ENCODE measurements around the gene ANKS1B. TPM values are rescaled to one million over a fixed set of nuclear protein-coding genes. Genes with fewer than 3 reads are reported as not detected.

The ANKS1B gene
- total RNA-seq, 8 experiments from 2014 or later: 4.4 to 49.1 (median 14.2) TPM

DNA sequence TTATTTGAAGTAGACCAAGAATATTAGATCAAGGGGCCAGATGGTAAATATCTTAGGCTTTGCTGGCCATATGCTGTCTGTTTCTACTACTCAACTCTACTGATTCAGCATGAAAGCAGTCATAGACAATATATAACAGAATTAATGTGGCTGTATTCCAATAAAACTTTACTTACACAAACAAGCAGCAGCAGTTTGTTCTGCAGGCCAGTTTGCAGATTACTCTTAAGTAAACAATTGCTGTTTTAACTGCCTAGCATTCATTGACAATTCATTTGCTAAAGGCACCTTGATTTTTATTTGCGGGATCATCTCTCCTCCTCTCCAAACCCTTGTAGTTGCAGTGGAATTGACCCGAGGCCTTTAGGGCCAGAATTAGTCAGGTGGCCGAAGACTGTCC is 431.3 kb downstream of the ANKS1B start:
- WGBS, 10 experiments: 0 to 100% (median 50%) methylated on average over 1 to 3 of the region's 3 CpGs; no CpG with 5 or more reads in 4 of the 10 experiments
- ATAC-seq (replicated peaks in 6 of 8): peak in 1 of 8 experiments; percentile 30
- Histone ChIP-seq H3K4me3 (no peak overlapping the region), H3K27ac (no peak overlapping the region), H3K4me1 (replicated peaks in 1 of 2) (no peaks in the 10 kb centered on the region)
- in situ Hi-C loops (cut with MboI; ENCODE audit: low pct_unique_long_range_greater_than_20kb in 2 of 9, low sequenced_read_pairs in 9 of 9, unreplicated experiment in 9 of 9): no loop called here

DNA sequence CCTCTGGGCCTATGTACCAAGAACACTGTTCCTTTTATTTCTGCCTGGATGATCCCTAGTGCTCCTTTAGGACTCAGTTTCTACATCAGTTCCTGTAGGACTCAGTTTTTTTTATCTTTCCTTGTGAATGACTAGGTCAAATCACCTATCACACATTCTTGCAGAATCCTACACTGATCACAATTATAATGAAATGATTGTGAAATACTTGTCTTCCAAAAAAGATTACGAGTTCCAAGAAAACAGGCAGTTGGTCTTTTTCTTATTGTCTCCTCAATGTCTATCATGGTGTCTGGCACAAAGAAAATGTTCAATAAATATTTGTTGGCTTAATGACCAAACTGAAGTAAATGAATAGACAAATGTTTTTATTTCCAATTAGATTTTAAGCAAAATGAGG is 432.7 kb downstream of the ANKS1B start:
- ATAC-seq (replicated peaks in 6 of 8): no peak
- WGBS, 10 experiments: 0 to 100% (median 80%) methylated on average over 1 of the region's 1 CpG; no CpG with 5 or more reads in 1 of the 10 experiments
- Histone ChIP-seq H3K4me1 (replicated peaks in 1 of 2) (no peaks in the 10 kb centered on the region), H3K4me3 (no peak overlapping the region), H3K27ac (no peak overlapping the region)
- in situ Hi-C loops (cut with MboI; ENCODE audit: low pct_unique_long_range_greater_than_20kb in 2 of 9, low sequenced_read_pairs in 9 of 9, unreplicated experiment in 9 of 9): no loop called here

DNA sequence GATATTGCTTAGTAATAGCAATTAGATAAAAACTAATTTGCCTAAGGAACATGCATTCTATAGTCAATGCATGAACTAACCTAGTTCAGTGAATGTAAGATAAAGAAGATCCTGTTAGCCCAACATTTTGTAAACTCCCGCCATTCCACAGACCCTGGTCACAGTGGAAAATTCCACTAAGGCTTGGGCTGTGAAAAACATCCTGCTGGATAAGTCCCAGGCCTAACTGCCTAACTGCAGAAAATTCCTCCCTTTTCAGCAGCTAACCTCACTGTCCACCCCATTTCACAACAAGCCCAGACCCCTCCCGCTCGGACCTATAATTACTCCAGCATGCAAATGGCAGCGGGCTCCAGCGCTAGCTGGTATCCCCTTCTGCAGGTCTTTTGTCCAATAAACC is 435.1 kb downstream of the ANKS1B start:
- Histone ChIP-seq H3K27ac (no peak overlapping the region), H3K4me3 (no peak overlapping the region), H3K4me1 (replicated peaks in 1 of 2) (no peaks in the 10 kb centered on the region)
- no peak for ATAC-seq (replicated peaks in 6 of 8)
- WGBS, 10 experiments: 40 to 100% (median 86%) methylated on average over 1 to 5 of the region's 5 CpGs; no CpG with 5 or more reads in 1 of the 10 experiments
- in situ Hi-C loops (cut with MboI; ENCODE audit: low pct_unique_long_range_greater_than_20kb in 2 of 9, low sequenced_read_pairs in 9 of 9, unreplicated experiment in 9 of 9): no loop called here

DNA sequence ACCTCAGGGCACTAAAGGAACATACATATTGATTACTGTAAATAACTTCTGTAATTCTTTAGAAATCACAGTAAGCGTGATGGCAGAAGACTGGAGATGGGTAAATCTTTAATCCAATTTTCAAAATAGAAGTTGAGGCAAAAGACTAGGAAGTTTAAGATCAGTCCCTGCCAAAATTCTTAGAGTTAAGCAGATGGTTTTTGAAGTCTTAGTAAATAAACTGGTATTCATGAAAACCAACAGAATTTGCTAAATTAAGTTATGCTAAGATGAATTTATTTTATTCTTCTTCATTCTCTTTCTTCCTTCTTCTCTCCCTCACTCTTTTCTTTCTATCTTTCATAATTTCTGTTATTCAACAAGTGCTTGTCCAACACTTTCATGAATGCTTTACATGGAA is 435.5 kb downstream of the ANKS1B start:
- H3K4me3 ChIP-seq: no peak overlapping the region
- no peak overlapping the region for H3K27ac ChIP-seq
- in situ Hi-C loops (cut with MboI; ENCODE audit: low pct_unique_long_range_greater_than_20kb in 2 of 9, low sequenced_read_pairs in 9 of 9, unreplicated experiment in 9 of 9): no loop called here
- H3K4me1 ChIP-seq (replicated peaks in 1 of 2): no peaks in the 10 kb centered on the region
- no peak for ATAC-seq (replicated peaks in 6 of 8)
- WGBS, 10 experiments: 11 to 100% (median 100%) methylated on average over 1 of the region's 1 CpG; no CpG with 5 or more reads in 3 of the 10 experiments

DNA sequence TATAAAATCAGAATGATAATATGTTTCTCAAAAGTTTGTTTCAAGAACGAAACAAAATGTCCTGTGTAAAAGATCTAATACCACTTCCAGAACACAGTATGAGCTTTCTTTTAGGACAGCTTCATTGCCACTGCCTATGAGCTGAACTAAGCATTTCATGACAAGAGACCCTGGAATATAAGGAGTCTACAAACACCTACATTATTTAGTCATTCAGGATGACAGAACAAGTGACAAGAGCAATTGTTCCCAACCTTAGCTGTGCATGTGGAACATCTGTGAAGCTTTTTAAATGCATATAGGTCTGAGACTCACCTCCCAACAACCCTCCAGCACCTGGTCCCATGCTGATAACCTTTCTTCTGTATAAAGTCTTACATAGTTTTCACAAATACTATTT is 440.3 kb downstream of the ANKS1B start:
- no peak for ATAC-seq (replicated peaks in 6 of 8)
- no peak overlapping the region for H3K27ac ChIP-seq
- no peak overlapping the region for H3K4me3 ChIP-seq
- no peaks in the 10 kb centered on the region for H3K4me1 ChIP-seq (replicated peaks in 1 of 2)
- in situ Hi-C loops (cut with MboI; ENCODE audit: low pct_unique_long_range_greater_than_20kb in 2 of 9, low sequenced_read_pairs in 9 of 9, unreplicated experiment in 9 of 9): no loop called here
- WGBS, 10 experiments: 0 to 57% (median 33%) methylated on average over 1 of the region's 1 CpG; no CpG with 5 or more reads in 3 of the 10 experiments

DNA sequence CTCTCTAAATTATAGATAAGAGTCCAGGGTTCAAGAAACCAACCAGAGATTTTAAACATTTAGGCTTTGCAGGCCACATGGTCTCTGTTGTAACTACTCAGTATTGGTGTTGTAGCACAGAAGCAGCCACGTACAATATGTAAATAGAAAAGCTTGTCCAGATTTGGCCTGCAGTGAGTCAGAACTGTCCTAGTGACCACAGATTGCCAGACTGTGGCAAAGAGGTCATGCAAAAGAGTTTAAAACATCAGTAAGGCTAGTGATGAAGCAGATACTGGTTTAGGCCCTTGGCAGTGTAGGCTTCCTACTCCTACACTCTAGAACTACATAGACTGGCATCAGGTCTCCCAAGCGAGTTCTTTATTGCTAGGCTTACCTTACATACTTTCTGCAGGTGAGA is 454.8 kb downstream of the ANKS1B start:
- peak in 2 of 8 experiments; percentile 86 to 92 for ATAC-seq (replicated peaks in 6 of 8)
- in situ Hi-C loops (cut with MboI; ENCODE audit: low pct_unique_long_range_greater_than_20kb in 2 of 9, low sequenced_read_pairs in 9 of 9, unreplicated experiment in 9 of 9): no loop called here
- 27 to 92% (median 62%) methylated on average over 1 to 2 of the region's 2 CpGs; no CpG with 5 or more reads in 4 of the 10 experiments for WGBS, 10 experiments
- Histone ChIP-seq H3K4me3 (no peak overlapping the region), H3K27ac (no peak overlapping the region), H3K4me1 (replicated peaks in 1 of 2) (no peaks in the 10 kb centered on the region)

DNA sequence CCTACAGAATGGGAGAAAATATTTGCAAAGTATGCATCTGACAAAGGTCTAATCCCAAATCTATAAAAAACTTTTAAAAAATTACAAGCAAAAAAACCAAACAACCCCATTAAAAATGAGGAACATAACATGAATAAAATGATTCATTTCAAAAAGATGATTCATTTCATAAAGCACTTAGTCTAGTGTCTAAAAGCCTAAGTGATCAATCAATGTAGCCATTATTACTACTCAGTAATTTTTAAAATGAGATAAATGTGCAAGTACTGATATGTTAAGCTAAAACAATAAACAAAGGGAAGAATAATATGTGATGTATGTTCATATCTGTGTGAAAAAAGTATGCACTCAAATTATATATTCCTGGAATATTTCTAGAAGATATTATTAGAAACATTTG is 456.3 kb downstream of the ANKS1B start:
- Histone ChIP-seq H3K4me3 (no peak overlapping the region), H3K27ac (no peak overlapping the region), H3K4me1 (replicated peaks in 1 of 2) (no peaks in the 10 kb centered on the region)
- ATAC-seq (replicated peaks in 6 of 8): peak in 1 of 8 experiments; percentile 40
- in situ Hi-C loops (cut with MboI; ENCODE audit: low pct_unique_long_range_greater_than_20kb in 2 of 9, low sequenced_read_pairs in 9 of 9, unreplicated experiment in 9 of 9): no loop called here

DNA sequence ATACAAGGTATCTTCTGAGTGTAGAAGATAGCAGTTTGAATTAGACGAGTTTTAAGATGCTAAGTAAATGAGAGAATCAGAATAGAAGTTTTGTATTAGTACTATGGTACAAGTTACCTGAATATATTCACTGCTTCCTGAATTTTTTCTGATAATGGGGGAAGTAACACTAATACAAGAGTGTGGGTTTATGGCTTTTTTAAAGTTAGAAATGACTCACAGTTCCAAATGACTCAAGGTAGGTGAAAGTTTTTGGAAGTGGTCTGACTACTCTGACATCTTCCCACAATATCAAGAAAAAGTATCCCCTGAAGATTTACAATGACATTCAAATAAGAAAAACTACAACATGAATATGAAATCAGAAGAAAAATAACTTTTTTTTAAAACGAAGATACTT is 460.9 kb downstream of the ANKS1B start:
- no peak for ATAC-seq (replicated peaks in 6 of 8)
- 0 to 80% (median 53%) methylated on average over 1 to 2 of the region's 2 CpGs; no CpG with 5 or more reads in 1 of the 10 experiments for WGBS, 10 experiments
- no peak overlapping the region for H3K27ac ChIP-seq
- no peaks in the 10 kb centered on the region for H3K4me1 ChIP-seq (replicated peaks in 1 of 2)
- in situ Hi-C loops (cut with MboI; ENCODE audit: low pct_unique_long_range_greater_than_20kb in 2 of 9, low sequenced_read_pairs in 9 of 9, unreplicated experiment in 9 of 9): no loop called here
- H3K4me3 ChIP-seq: no peak overlapping the region

DNA sequence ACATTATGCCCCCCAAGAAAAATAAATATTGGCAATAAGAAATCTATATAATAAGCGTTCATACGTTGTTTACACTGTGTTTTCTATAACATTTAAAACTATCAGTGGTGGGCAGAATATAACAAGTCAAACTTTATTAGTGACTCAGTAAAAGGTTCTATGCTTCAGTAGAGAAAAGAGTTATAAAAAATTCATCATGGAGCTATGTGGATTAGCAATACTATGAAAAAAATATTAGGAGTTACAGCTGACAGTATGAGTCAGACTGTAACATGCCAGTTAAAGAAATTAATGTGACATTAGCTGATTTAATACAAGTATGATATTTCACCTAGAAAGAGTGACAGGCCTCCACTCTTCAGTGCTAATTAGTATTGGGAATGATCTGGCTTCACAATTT is 462.3 kb downstream of the ANKS1B start:
- Histone ChIP-seq H3K4me1 (replicated peaks in 1 of 2) (no peaks in the 10 kb centered on the region), H3K4me3 (no peak overlapping the region), H3K27ac (no peak overlapping the region)
- in situ Hi-C loops (cut with MboI; ENCODE audit: low pct_unique_long_range_greater_than_20kb in 2 of 9, low sequenced_read_pairs in 9 of 9, unreplicated experiment in 9 of 9): no loop called here
- WGBS, 10 experiments: 0 to 54% (median 42%) methylated on average over 2 of the region's 2 CpGs; no CpG with 5 or more reads in 2 of the 10 experiments
- ATAC-seq (replicated peaks in 6 of 8): no peak

DNA sequence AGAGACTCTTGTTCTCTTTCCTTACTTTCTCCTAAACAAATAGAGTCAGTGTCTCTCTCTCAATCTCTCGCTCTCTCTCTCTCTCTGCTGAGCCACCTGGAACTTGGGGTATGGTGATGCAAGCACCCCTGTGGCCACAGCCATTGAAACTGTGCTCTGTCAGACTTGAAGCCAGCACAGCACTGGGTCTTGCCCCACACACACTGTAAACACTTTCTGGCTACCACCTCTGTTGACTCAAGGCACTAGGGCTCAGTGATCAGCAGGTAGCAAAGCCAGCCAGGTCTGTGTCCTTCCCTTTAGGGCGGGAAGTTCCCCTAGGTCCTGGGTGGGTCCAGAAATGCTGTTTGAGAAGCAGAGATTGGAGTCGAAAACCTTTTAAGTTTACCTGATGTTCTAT is 463.1 kb downstream of the ANKS1B start:
- Histone ChIP-seq H3K4me3 (no peak overlapping the region), H3K4me1 (replicated peaks in 1 of 2) (no peaks in the 10 kb centered on the region), H3K27ac (no peak overlapping the region)
- in situ Hi-C loops (cut with MboI; ENCODE audit: low pct_unique_long_range_greater_than_20kb in 2 of 9, low sequenced_read_pairs in 9 of 9, unreplicated experiment in 9 of 9): no loop called here
- ATAC-seq (replicated peaks in 6 of 8): no peak
- WGBS, 10 experiments: 7 to 100% (median 79%) methylated on average over 1 to 3 of the region's 3 CpGs; no CpG with 5 or more reads in 4 of the 10 experiments

DNA sequence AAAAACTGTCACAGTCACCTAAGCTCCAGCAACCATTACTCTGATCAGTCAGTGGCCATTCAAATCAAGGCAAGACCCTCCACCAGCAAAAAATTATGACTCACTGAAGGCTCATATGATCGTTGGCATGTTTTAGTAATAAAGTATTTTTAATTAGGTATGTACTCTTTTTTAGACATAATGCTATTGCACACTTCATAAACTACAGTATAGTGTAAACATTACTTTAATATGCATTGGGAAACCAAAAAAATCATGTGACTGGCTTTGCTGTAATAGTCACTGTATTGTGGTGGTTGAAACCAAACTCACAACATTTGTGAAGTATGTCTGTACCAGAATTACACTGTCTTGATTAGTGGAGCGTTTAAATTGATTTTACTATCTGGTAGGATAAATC is 471.7 kb downstream of the ANKS1B start:
- Histone ChIP-seq H3K27ac (no peak overlapping the region), H3K4me3 (no peak overlapping the region), H3K4me1 (replicated peaks in 1 of 2) (no peaks in the 10 kb centered on the region)
- 7 to 94% (median 57%) methylated on average over 1 to 2 of the region's 2 CpGs; no CpG with 5 or more reads in 1 of the 10 experiments for WGBS, 10 experiments
- in situ Hi-C loops (cut with MboI; ENCODE audit: low pct_unique_long_range_greater_than_20kb in 2 of 9, low sequenced_read_pairs in 9 of 9, unreplicated experiment in 9 of 9): no loop called here
- ATAC-seq (replicated peaks in 6 of 8): no peak

DNA sequence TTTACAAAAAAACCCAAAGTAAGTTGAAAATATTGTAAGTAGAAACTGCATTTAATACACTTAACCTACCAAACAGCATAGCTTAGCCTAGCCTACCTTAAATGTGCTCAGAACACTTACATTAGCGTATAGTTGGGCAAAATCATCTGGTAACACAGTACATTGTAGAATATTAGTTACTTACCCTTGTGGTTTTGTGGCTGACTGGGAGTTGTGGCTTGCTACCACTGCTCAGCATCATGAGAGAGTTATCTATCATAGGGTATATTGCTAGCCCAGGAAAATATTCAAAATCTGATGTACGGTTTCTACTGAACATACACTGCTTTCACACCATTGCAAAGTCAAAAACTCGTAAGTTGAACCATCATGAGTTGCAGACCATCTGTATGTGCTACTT is 478.9 kb downstream of the ANKS1B start:
- ATAC-seq (replicated peaks in 6 of 8): no peak
- in situ Hi-C loops (cut with MboI; ENCODE audit: low pct_unique_long_range_greater_than_20kb in 2 of 9, low sequenced_read_pairs in 9 of 9, unreplicated experiment in 9 of 9): no loop called here
- 0 to 100% (median 85%) methylated on average over 1 to 3 of the region's 3 CpGs; no CpG with 5 or more reads in 2 of the 10 experiments for WGBS, 10 experiments
- H3K27ac ChIP-seq: no peak overlapping the region
- no peak overlapping the region for H3K4me3 ChIP-seq
- H3K4me1 ChIP-seq (replicated peaks in 1 of 2): no peaks in the 10 kb centered on the region

DNA sequence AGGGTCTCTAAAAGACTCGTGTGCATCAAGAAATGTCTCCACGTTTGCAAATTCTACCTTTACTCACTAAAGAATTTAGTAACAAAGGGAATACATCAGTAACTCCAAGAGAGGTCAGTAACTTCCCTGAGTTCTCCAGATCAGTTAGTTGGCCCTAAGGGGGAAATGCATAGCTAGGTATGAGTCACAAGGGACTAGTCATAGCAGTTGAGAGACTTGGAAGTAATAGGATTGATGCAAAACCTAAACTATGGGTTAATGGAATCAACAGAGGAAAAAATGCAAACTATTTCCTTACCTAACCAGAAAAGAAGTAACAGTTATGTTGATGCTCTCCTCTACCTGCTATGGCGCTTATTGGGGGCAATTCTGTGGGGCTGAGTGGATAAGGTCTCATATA is 486.0 kb downstream of the ANKS1B start:
- in situ Hi-C loops (cut with MboI; ENCODE audit: low pct_unique_long_range_greater_than_20kb in 2 of 9, low sequenced_read_pairs in 9 of 9, unreplicated experiment in 9 of 9): no loop called here
- Histone ChIP-seq H3K4me1 (replicated peaks in 1 of 2) (peaks cover 4 to 5% of the 10 kb centered on the region in 2 donors), H3K4me3 (no peak overlapping the region), H3K27ac (no peak overlapping the region)
- ATAC-seq (replicated peaks in 6 of 8): no peak
- WGBS, 10 experiments: 0 to 84% (median 78%) methylated on average over 2 to 3 of the region's 3 CpGs; no CpG with 5 or more reads in 3 of the 10 experiments

DNA sequence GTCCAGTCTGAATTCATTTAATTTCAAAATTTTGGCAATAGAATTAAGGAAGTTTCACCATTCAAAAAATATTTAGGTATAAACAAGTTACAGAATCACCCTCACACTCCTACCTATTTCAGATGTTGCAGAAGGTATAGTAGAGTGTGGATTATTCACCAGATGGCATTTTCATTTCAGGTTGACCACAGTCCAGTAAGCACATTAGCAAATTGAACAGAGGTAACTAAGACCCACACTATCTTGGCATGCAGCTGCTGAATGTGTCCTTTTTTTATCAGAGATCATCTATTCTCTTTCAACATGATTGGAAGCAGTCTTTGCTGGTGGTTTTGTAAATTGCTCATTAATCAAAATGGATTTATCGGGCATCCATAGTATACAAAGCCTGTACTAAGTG is 488.9 kb downstream of the ANKS1B start:
- Histone ChIP-seq H3K4me1 (replicated peaks in 1 of 2) (peaks cover 4 to 5% of the 10 kb centered on the region in 2 donors), H3K4me3 (no peak overlapping the region), H3K27ac (no peak overlapping the region)
- WGBS, 10 experiments: 29 to 100% (median 67%) methylated on average over 1 of the region's 1 CpG; no CpG with 5 or more reads in 3 of the 10 experiments
- in situ Hi-C loops (cut with MboI; ENCODE audit: low pct_unique_long_range_greater_than_20kb in 2 of 9, low sequenced_read_pairs in 9 of 9, unreplicated experiment in 9 of 9): no loop called here
- peak in 2 of 8 experiments; percentile 13 to 76 for ATAC-seq (replicated peaks in 6 of 8)

Data from motor neuron (in vitro differentiated cells).